GM18907 (cell line): ENCODE data around the gene SLC25A24.
"Not testable (repeated sequence)": the region's sequence is repeated elsewhere in the genome, so short reads cannot be mapped to it uniquely, and the experiment has no call there.

ENCODE experiments used
- ATAC-seq: cut with Tn5 transposase; IDR thresholded peaks from one replicate; pipeline ENCODE4 v1.9.1; 2021; ENCODE audit warnings: mild to moderate bottlenecking, moderate library complexity; ENCODE audit not compliant: unreplicated experiment

SLC25A24 gene

DNA sequence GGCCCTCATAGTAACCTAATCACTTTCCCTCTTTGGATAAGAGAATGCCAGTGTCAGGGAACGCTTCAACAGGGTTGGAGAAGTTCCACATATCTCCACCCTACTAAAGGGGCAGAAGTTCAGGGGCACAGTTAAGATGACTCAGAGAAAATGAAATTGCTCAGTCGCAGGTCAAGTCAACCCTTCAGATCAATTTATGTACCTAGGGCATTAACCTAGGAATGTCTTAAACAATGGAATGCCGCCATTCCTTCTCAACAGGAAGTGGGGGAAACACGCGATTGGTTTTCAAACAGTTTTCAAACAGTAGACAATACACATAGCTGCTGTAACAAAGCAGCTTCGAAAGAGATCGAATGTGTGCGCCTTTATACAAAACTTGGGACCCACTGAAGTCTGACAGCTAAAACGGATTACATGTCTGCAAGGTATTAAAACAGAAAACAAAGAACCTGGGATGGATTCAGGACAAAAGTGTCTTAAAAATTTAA lies 897 bp downstream of the SLC25A24 start:
- no peak for ATAC-seq

- no peak for ATAC-seq
Measured at GRCh38 chr1:108194051-108194450, 6.1 kb downstream of the SLC25A24 start.

DNA sequence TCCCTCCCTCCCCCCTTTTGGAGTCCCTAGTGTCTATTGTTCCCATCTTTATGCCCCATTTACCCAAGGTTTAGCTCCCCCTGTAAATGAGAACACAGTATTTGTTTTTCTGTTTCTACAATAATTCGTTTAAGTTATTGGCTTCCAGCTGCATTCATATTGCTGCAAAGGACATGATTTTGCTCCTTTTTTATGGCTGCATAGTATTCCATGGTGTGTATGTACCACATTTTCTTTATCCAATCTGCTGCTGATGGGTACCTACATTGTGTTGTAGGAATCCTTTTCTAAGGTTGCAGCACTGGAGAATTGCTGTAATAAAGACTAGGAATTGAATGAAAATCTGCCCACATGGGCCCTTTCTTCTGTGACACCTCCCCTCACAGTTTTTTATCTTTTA lies 6.8 kb downstream of the SLC25A24 start:
- ATAC-seq: no peak

DNA sequence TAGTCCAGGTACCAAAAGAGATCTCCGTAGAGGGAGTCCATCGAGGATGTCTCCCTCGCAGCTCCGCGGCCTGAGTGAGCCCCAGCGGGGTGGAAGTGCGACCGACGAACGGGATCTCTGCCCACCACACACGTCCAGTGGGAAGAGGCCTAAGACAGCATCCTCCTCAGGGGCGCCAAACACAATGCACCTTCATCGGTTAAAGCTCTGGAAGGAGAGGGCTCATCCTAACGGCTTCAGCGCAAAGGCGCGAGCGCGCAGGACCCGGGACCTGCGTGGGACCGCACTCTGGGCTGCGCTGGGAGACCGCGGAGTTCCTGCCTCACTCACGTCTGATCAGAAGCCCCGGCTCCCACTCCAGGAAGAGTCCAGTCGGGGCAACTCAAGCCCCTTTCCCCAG lies 7.6 kb downstream of the SLC25A24 start:
- no peak for ATAC-seq

- no peak for ATAC-seq
Measured at GRCh38 chr1:108190686-108191416, 9.3 kb downstream of the SLC25A24 start.

GRCh38 chr1:108190001-108190634 lies 10.0 kb downstream of the SLC25A24 start:
- no peak for ATAC-seq

GRCh38 chr1:108188801-108189200 lies 11.3 kb downstream of the SLC25A24 start:
- no peak for ATAC-seq

- no peak for ATAC-seq
Measured at GRCh38 chr1:108182959-108183700, 17.0 kb downstream of the SLC25A24 start.

DNA sequence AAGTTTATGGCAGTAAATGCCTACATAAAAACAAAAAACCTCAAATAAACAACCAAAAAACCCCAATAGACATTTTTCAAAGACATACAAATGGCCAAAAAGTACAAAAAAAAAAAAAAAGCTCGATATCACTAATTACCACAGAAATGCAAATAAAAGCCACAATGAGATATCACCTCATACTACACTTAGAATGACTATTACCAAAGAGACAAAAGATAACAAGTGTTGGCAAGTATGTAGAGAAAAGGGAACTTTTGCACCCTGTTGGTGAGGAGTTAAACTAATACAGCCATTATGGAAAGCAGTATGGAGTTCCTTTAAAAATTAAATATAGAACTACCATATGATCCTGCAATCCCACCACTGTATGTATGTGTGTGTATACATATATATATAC lies 21.1 kb downstream of the SLC25A24 start:
- no peak for ATAC-seq

- not testable (repeated sequence) for ATAC-seq
Measured at GRCh38 chr1:108162409-108162808, 37.7 kb downstream of the SLC25A24 start.

DNA sequence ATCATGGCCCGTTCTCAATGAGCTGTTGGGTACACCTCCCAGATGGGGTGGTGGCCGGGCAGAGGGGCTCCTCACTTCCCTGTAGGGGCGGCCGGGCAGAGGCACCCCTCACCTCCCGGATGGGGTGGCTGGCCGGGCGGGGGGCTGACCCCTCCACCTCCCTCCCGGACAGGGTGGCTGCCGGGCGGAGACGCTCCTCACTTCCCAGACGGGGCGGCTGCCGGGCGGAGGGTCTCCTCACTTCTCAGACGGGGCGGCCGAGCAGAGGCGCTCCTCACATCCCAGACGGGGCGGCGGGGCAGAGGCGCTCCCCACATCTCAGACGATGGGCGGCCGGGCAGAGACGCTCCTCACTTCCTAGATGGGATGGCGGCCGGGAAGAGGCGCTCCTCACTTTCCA lies 40.2 kb downstream of the SLC25A24 start:
- ATAC-seq: not testable (repeated sequence)

- no peak for ATAC-seq
Measured at GRCh38 chr1:108158893-108159453, 41.2 kb downstream of the SLC25A24 start.

DNA sequence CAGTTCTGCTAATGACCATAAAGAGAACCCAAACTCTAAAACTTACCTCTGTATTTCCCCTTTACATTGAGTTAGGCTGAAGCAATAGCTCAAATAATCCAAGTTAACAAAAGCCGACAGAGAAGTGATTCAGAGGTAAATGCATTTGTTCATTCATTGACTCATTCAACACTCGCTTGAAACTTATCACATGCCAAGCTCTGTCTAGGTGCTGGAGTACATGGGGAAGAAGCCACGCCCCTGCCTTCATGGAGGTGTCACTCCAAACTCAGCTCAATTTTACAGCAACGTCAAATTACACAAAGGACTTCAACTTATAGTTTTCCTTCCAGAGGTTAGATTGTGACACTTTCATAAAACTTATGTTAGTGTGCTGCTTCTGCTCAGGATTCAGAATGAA lies 45.8 kb downstream of the SLC25A24 start:
- ATAC-seq: no peak

DNA sequence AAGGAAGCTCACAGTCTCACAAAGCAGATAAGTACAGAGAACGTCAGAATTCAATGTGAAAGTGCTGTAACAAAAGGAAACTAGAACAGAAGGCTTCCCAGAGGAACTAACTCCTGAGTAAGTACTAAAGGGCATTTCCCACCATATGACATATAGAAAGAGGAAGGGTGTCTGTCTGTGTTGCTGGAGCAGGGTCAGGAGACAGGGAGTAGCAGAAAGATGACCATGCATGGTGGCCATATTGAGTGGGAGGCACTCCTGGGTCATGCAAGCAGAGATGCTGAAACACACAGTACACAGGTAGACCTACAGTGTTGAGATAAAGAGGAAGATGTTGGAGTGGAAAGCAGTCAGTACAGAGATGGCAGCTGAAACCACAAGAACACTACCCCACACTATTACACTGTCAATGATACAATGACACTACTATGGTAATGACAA lies 47.3 kb downstream of the SLC25A24 start:
- ATAC-seq: no peak

GRCh38 chr1:108151548-108151947 lies 48.6 kb downstream of the SLC25A24 start:
- ATAC-seq: no peak

DNA sequence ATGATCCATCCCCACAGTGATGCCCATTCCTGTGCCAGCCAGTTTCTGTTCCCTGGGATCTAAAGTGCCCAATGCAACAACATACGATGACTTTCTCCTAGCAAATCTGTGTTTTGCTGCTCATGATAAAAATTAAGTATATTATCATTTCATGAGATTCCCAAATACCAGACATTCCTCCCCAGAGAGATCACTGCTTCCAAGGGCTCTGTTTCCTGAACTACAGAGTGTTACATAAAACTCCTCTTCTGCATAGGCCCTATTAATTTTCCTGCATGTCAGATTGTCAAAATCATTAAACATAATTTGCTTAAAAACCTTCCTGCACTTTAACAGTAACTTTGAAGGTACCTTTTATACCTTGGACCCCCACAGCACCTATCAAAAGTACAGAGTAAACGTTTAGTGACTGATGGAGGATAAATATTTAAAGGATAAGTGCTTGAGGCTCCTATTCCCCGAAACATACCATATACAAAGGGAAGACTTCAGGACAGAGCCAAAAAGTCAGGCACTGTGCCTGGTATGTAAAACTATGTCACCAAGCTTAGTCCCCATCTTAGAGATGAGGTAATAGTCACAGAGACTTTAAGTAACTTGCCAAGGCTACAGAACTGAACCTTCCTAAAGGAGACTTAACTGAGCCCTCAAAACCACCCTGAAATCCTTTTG lies 50.2 kb downstream of the SLC25A24 start:
- ATAC-seq: no peak

DNA sequence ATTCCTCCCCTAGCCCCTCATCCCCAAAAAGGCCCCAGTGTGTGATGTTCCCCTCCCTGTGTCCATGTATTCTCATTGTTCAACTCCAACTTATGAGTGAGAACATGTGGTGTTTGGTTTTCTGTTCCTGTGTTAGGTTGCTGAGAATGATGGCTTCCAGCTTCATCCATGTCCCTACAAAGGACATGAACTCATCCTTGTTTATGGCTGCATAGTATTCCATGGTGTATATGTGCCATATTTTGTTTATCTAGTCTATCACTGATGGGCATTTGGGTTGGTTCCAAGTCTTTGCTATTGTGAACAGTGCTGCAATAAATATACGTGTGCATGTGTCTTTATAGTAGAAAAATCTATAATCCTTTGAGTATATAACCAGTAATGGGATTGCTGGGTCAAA lies 55.6 kb downstream of the SLC25A24 start:
- not testable (repeated sequence) for ATAC-seq

- no peak for ATAC-seq
Measured at GRCh38 chr1:108142773-108143394, 57.3 kb downstream of the SLC25A24 start.

DNA sequence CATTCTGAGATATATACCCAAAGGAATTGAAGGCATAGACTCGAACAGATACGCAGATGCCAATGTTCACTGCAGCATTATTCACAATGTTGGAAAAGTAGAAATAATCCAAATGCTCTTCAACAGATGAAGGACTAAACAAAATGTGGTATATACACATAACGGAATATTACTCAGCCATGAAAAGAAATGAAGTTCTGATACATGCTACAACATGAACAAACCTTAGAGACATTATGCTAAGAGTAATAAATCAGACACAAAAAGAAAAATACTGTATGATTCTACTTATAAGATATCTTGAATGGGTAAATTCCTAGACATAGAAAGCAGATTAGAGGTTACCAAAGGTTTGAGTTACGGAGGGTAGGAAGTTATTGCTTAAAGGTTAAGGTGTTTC lies 57.9 kb downstream of the SLC25A24 start:
- ATAC-seq: no peak

GRCh38 chr1:108141621-108142020 lies 58.5 kb downstream of the SLC25A24 start:
- ATAC-seq: no peak
